HFFc6 (cell line): Measurements from ENCODE around the gene FBXO15. TPM values are rescaled to one million over a fixed set of nuclear protein-coding genes. Genes with fewer than 3 reads are reported as not detected.
A peak's percentile ranks its signal among the peaks of the same experiment; 100 is the strongest.

ENCODE experiments used
- DNase-seq: peaks from one replicate; pipeline ENCODE4 v3.0.0-alpha.2; 2018
- H3K27ac Mint-ChIP-seq: 2 replicates; pipeline ENCODE4 v1.8.0; 2020; ENCODE audit warnings: mild to moderate bottlenecking, mixed read lengths
- H3K27me3 Mint-ChIP-seq: 2 replicates; pipeline ENCODE4 v1.8.0; 2021; ENCODE audit warnings: mild to moderate bottlenecking, moderate library complexity, mixed read lengths; ENCODE audit not compliant: insufficient read depth
- H3K36me3 Mint-ChIP-seq: 2 replicates; pipeline ENCODE4 v1.8.0; 2021; ENCODE audit warnings: low read depth, mixed read lengths
- H3K4me1 Mint-ChIP-seq: 2 replicates; pipeline ENCODE4 v1.8.0; 2020; ENCODE audit warnings: low read depth, mixed read lengths
- H3K4me3 Mint-ChIP-seq: 2 replicates; pipeline ENCODE4 v1.8.0; 2020; ENCODE audit warnings: mild to moderate bottlenecking, moderate library complexity, mixed read lengths
- H3K9me3 Mint-ChIP-seq: 2 replicates; pipeline ENCODE4 v1.8.0; 2020; ENCODE audit warnings: mild to moderate bottlenecking, mixed read lengths
- CTCF ChIP-seq: fragments of 200-600 bp; sonication (generic); IDR thresholded peaks from 2 replicates; pipeline ENCODE4 v1.5.0; 2021; ENCODE audit warnings: antibody characterized with exemption, mild to moderate bottlenecking
- total RNA-seq, 6 experiments: library from RNA; stranded (reverse); fragmentation: NEBNext Ultra II Directional; extraction: Animal tissue kit (Norgen Biotek cat#: 25700); gene quantifications; 2 replicates in 1 of 6; 3 replicates in 5 of 6; pipeline ENCODE4 v1.2.3, GENCODE V29; 2021

The FBXO15 gene
- total RNA-seq, 6 experiments from 2014 or later, result 0.71 to 2.2 (median 1.1) TPM

- TF ChIP-seq CTCF, result no peak
- Mint-ChIP-seq H3K4me1 (no peaks in the 10 kb centered on the region), H3K27ac (no peak overlapping the region), H3K4me3 (no peak overlapping the region), H3K27me3 (peaks cover 35% of the 10 kb centered on the region), H3K36me3 (no peaks in the 10 kb centered on the region), H3K9me3 (no peaks in the 10 kb centered on the region)
- DNase-seq, result no peak
Observed at GRCh38 chr18:74069178-74070050, 78.2 kb downstream of the FBXO15 start.

- no peak for TF ChIP-seq CTCF
- Mint-ChIP-seq H3K4me1 (no peaks in the 10 kb centered on the region), H3K27ac (no peak overlapping the region), H3K36me3 (no peaks in the 10 kb centered on the region), H3K27me3 (peaks cover 37% of the 10 kb centered on the region), H3K9me3 (no peaks in the 10 kb centered on the region), H3K4me3 (no peak overlapping the region)
- DNase-seq, result no peak
Observed at GRCh38 chr18:74068296-74068695, 79.3 kb downstream of the FBXO15 start.

- H3K36me3 Mint-ChIP-seq, result no peaks in the 10 kb centered on the region
- H3K4me1 Mint-ChIP-seq, result no peaks in the 10 kb centered on the region
- no peak overlapping the region for H3K27ac Mint-ChIP-seq
- H3K9me3 Mint-ChIP-seq, result no peaks in the 10 kb centered on the region
- peaks cover 30% of the 10 kb centered on the region for H3K27me3 Mint-ChIP-seq
- no peak for TF ChIP-seq CTCF
- no peak for DNase-seq
- peak overlapping the region; percentile 22; the same call in 1 of the 2 replicates for H3K4me3 Mint-ChIP-seq
Observed at GRCh38 chr18:74066018-74066417, 81.6 kb downstream of the FBXO15 start.

- Mint-ChIP-seq H3K9me3 (no peaks in the 10 kb centered on the region), H3K4me3 (no peak overlapping the region), H3K27ac (no peak overlapping the region), H3K36me3 (no peaks in the 10 kb centered on the region), H3K4me1 (no peaks in the 10 kb centered on the region), H3K27me3 (peaks cover 33% of the 10 kb centered on the region)
- no peak for DNase-seq
- TF ChIP-seq CTCF, result no peak
Observed at GRCh38 chr18:74065366-74065765, 82.3 kb downstream of the FBXO15 start.

GRCh38 chr18:74064510-74064909 is 83.1 kb downstream of the FBXO15 start:
- no peak for TF ChIP-seq CTCF
- Mint-ChIP-seq H3K9me3 (no peaks in the 10 kb centered on the region), H3K27ac (no peak overlapping the region), H3K36me3 (no peaks in the 10 kb centered on the region), H3K4me3 (no peak overlapping the region), H3K27me3 (peaks cover 35% of the 10 kb centered on the region), H3K4me1 (no peaks in the 10 kb centered on the region)
- no peak for DNase-seq
